ENCODE measurements around the gene LDLR. TPM values are rescaled to one million over a fixed set of nuclear protein-coding genes. Genes with fewer than 3 reads are reported as not detected.
A peak's percentile ranks its signal among the peaks of the same experiment; 100 is the strongest.

LDLR gene
- total and polyA plus RNA-seq, 2 donors from 2014 or later: 17.6 to 42.4 TPM

GRCh38 chr19:11064831-11065303 is 24.4 kb upstream of the LDLR start:
- peak in 2 of 5 donors; percentile 29 to 52 for DNase-seq
- no peaks in the 10 kb centered on the region for H3K9me3 ChIP-seq (ENCODE audit: control insufficient read depth in 2 of 3, insufficient read depth in 1 of 3, low read length in 3 of 3)
- intact Hi-C loops (cut with DNase I): no loop called here
- H3K36me3 ChIP-seq (ENCODE audit: control insufficient read depth in 2 of 3, insufficient read depth in 3 of 3, low read length in 3 of 3): peaks cover 0 to 10% (median 3%) of the 10 kb centered on the region in 3 donors
- TF ChIP-seq CTCF (IDR thresholded peaks at IDR 0.05; ENCODE audit: borderline replicate concordance, extremely low read depth, insufficient read depth): no peak
- FAIRE-seq: no peak
- H3K4me3 ChIP-seq (ENCODE audit: low read length in 3 of 3): no peak overlapping the region
- peak overlapping the region in 1 of 2 donors; percentile 43 for H3K27ac ChIP-seq (ENCODE audit: low read depth in 2 of 2, low read length in 2 of 2)
- H3K4me1 ChIP-seq (ENCODE audit: control insufficient read depth in 2 of 3, insufficient read depth in 2 of 3, low read depth in 1 of 3, low read length in 3 of 3): no peaks in the 10 kb centered on the region
- H3K27me3 ChIP-seq (ENCODE audit: control insufficient read depth, insufficient read depth, low read length): no peaks in the 10 kb centered on the region
- H3K9ac ChIP-seq (ENCODE audit: low read length in 3 of 3): no peak overlapping the region

- Histone ChIP-seq H3K4me3 (ENCODE audit: low read length in 3 of 3) (no peak overlapping the region), H3K9ac (ENCODE audit: low read length in 3 of 3) (no peak overlapping the region), H3K36me3 (ENCODE audit: control insufficient read depth in 2 of 3, insufficient read depth in 3 of 3, low read length in 3 of 3) (peaks cover 0 to 10% (median 3%) of the 10 kb centered on the region in 3 donors), H3K27ac (ENCODE audit: low read depth in 2 of 2, low read length in 2 of 2) (no peak overlapping the region), H3K27me3 (ENCODE audit: control insufficient read depth, insufficient read depth, low read length) (no peaks in the 10 kb centered on the region), H3K9me3 (ENCODE audit: control insufficient read depth in 2 of 3, insufficient read depth in 1 of 3, low read length in 3 of 3) (no peaks in the 10 kb centered on the region), H3K4me1 (ENCODE audit: control insufficient read depth in 2 of 3, insufficient read depth in 2 of 3, low read depth in 1 of 3, low read length in 3 of 3) (no peaks in the 10 kb centered on the region)
- no peak for TF ChIP-seq CTCF (IDR thresholded peaks at IDR 0.05; ENCODE audit: borderline replicate concordance, extremely low read depth, insufficient read depth)
- FAIRE-seq (no peak), DNase-seq (no peak)
- intact Hi-C loops (cut with DNase I): no loop called here
These were observed 22.9 kb upstream of the LDLR start for GRCh38 chr19:11066326-11066725.

- Histone ChIP-seq H3K27me3 (ENCODE audit: control insufficient read depth, insufficient read depth, low read length) (no peaks in the 10 kb centered on the region), H3K4me3 (ENCODE audit: low read length in 3 of 3) (no peak overlapping the region), H3K27ac (ENCODE audit: low read depth in 2 of 2, low read length in 2 of 2) (no peak overlapping the region), H3K36me3 (ENCODE audit: control insufficient read depth in 2 of 3, insufficient read depth in 3 of 3, low read length in 3 of 3) (peaks cover 0 to 3% (median 3%) of the 10 kb centered on the region in 3 donors), H3K9me3 (ENCODE audit: control insufficient read depth in 2 of 3, insufficient read depth in 1 of 3, low read length in 3 of 3) (no peaks in the 10 kb centered on the region), H3K4me1 (ENCODE audit: control insufficient read depth in 2 of 3, insufficient read depth in 2 of 3, low read depth in 1 of 3, low read length in 3 of 3) (no peaks in the 10 kb centered on the region), H3K9ac (ENCODE audit: low read length in 3 of 3) (no peak overlapping the region)
- intact Hi-C loops (cut with DNase I): no loop called here
- FAIRE-seq (no peak), DNase-seq (no peak)
- no peak for TF ChIP-seq CTCF (IDR thresholded peaks at IDR 0.05; ENCODE audit: borderline replicate concordance, extremely low read depth, insufficient read depth)
These were observed 21.7 kb upstream of the LDLR start for GRCh38 chr19:11067356-11068113.
